Osteoblast (primary cell): ENCODE measurements around the gene TLN1. TPM values are rescaled to one million over a fixed set of nuclear protein-coding genes. Genes with fewer than 3 reads are reported as not detected.
A peak's percentile ranks its signal among the peaks of the same experiment; 100 is the strongest.

Source experiments
- DNase-seq: peaks from one replicate; pipeline ENCODE4 v3.0.0; 2011; ENCODE audit warnings: low spot score, mixed read lengths; ENCODE audit not compliant: insufficient read length; ENCODE audit errors: missing footprints
- H2AFZ ChIP-seq: 2 replicates; pipeline ENCODE4 v1.6.0; 2011; ENCODE audit warnings: mild to moderate bottlenecking, low read length
- H3K27ac ChIP-seq: 2 replicates; pipeline ENCODE4 v1.5.1; 2011; ENCODE audit warnings: mild to moderate bottlenecking, low read depth, low read length, moderate library complexity
- H3K27me3 ChIP-seq: 2 replicates; pipeline ENCODE4 v1.6.0; 2012; ENCODE audit warnings: mild to moderate bottlenecking, control low read depth, inconsistent platforms, low read length, moderate library complexity; ENCODE audit not compliant: insufficient read depth
- H3K36me3 ChIP-seq: 2 replicates; pipeline ENCODE4 v1.5.1; 2011; ENCODE audit warnings: mild to moderate bottlenecking, low read length, control low read depth, moderate library complexity; ENCODE audit not compliant: insufficient read depth
- H3K4me1 ChIP-seq: 2 replicates; pipeline ENCODE4 v1.5.1; 2011; ENCODE audit warnings: mild to moderate bottlenecking, low read length, control low read depth, moderate library complexity; ENCODE audit not compliant: insufficient read depth
- H3K4me2 ChIP-seq: 2 replicates; pipeline ENCODE4 v1.6.0; 2011; ENCODE audit warnings: mild to moderate bottlenecking, low read length; ENCODE audit not compliant: insufficient read depth
- H3K4me3 ChIP-seq: fragments of 200-600 bp; sonication (generic); 3 replicates; pipeline ENCODE4 v1.5.1; 2012; ENCODE audit warnings: mild to moderate bottlenecking, low read length, inconsistent platforms; ENCODE audit not compliant: insufficient read depth
- H3K79me2 ChIP-seq: 2 replicates; pipeline ENCODE4 v1.6.0; 2012; ENCODE audit warnings: mild to moderate bottlenecking, low read length, control low read depth, inconsistent platforms; ENCODE audit not compliant: insufficient read depth
- H3K9me3 ChIP-seq: 2 replicates; pipeline ENCODE4 v1.5.1; 2011; ENCODE audit warnings: low read depth, low read length, control low read depth
- H4K20me1 ChIP-seq: 2 replicates; pipeline ENCODE4 v1.6.0; 2012; ENCODE audit warnings: mild to moderate bottlenecking, low read length, control low read depth; ENCODE audit not compliant: insufficient read depth
- CTCF ChIP-seq: IDR thresholded peaks from 2 replicates; pipeline ENCODE4 v1.5.1; 2011; ENCODE audit warnings: mild to moderate bottlenecking, low read depth, low read length, moderate library complexity; ENCODE audit errors: extremely low read depth
- total RNA-seq: library from RNA; depleted of rRNA; stranded (reverse); fragments of >200 nt; gene quantifications from 2 replicates; pipeline ENCODE4 v1.2.3, GENCODE V29; 2012

TLN1 gene
- total RNA-seq, 1 donor = 376 TPM

GRCh38 chr9:35700942-35701341, 31.1 kb downstream of the TLN1 start:
- Histone ChIP-seq H3K9me3 (no peaks in the 10 kb centered on the region), H3K4me3 (no peak overlapping the region), H3K79me2 (peaks cover 22% of the 10 kb centered on the region), H3K4me2 (no peak overlapping the region), H3K27me3 (no peaks in the 10 kb centered on the region), H3K4me1 (peaks cover 4% of the 10 kb centered on the region), H4K20me1 (peaks cover 53% of the 10 kb centered on the region), H2AFZ (no peak overlapping the region), H3K36me3 (peaks cover 99% of the 10 kb centered on the region), H3K27ac (no peak overlapping the region)
- no peak for TF ChIP-seq CTCF
- no peak for DNase-seq

GRCh38 chr9:35700031-35700430, 32.0 kb downstream of the TLN1 start:
- Histone ChIP-seq H3K4me3 (no peak overlapping the region), H3K9me3 (no peaks in the 10 kb centered on the region), H3K36me3 (peaks cover 95% of the 10 kb centered on the region), H2AFZ (no peak overlapping the region), H3K79me2 (peaks cover 18% of the 10 kb centered on the region), H3K27me3 (no peaks in the 10 kb centered on the region), H3K27ac (peak overlapping the region; percentile 5), H3K4me1 (peaks cover 9% of the 10 kb centered on the region), H4K20me1 (peaks cover 52% of the 10 kb centered on the region), H3K4me2 (no peak overlapping the region)
- DNase-seq = peak; percentile 43
- TF ChIP-seq CTCF = no peak

- no peak for TF ChIP-seq CTCF
- Histone ChIP-seq H3K4me2 (no peak overlapping the region), H4K20me1 (peaks cover 37% of the 10 kb centered on the region)
Measured at GRCh38 chr9:35698231-35698630, 33.8 kb downstream of the TLN1 start.

GRCh38 chr9:35697486-35697885, 34.5 kb downstream of the TLN1 start:
- H3K4me2 ChIP-seq = no peak overlapping the region

More at GRCh38 chr9:35698231-35698630, 33.8 kb downstream of the TLN1 start:
- Histone ChIP-seq H3K9me3 (no peaks in the 10 kb centered on the region), H3K27ac (no peak overlapping the region), H3K4me3 (no peak overlapping the region), H3K36me3 (peaks cover 77% of the 10 kb centered on the region), H3K79me2 (peaks cover 16% of the 10 kb centered on the region), H3K27me3 (no peaks in the 10 kb centered on the region), H2AFZ (no peak overlapping the region), H3K4me1 (peaks cover 9% of the 10 kb centered on the region)
- DNase-seq = peak; percentile 29

More at GRCh38 chr9:35697486-35697885, 34.5 kb downstream of the TLN1 start:
- Histone ChIP-seq H3K27ac (no peak overlapping the region), H3K4me1 (peaks cover 9% of the 10 kb centered on the region), H2AFZ (no peak overlapping the region), H3K27me3 (no peaks in the 10 kb centered on the region), H3K4me3 (no peak overlapping the region), H3K9me3 (no peaks in the 10 kb centered on the region), H3K79me2 (peaks cover 16% of the 10 kb centered on the region), H4K20me1 (peaks cover 37% of the 10 kb centered on the region), H3K36me3 (peaks cover 69% of the 10 kb centered on the region)
- DNase-seq = peak; percentile 27
- TF ChIP-seq CTCF = no peak
